H9 (cell line): ENCODE results near the gene CYP2U1. TPM values are rescaled to one million over a fixed set of nuclear protein-coding genes. Genes with fewer than 3 reads are reported as not detected.

ENCODE experiments used
- DNase-seq: peaks from one replicate; pipeline ENCODE4 v3.0.0-alpha.2; 2017
- H2AFZ ChIP-seq: one replicate; pipeline ENCODE4 v1.6.1; 2013; ENCODE audit warnings: mild to moderate bottlenecking, low read length, control low read depth, moderate library complexity
- H2AK5ac ChIP-seq: 2 replicates; pipeline ENCODE4 v1.6.1; 2013; ENCODE audit warnings: low read length, control low read depth, mixed read lengths; ENCODE audit not compliant: insufficient read length
- H2BK120ac ChIP-seq: one replicate; pipeline ENCODE4 v1.6.1; 2013; ENCODE audit warnings: low read depth, mild to moderate bottlenecking, low read length, control low read depth, inconsistent platforms; ENCODE audit not compliant: poor library complexity, severe bottlenecking
- H2BK12ac ChIP-seq: 2 replicates; pipeline ENCODE4 v1.6.1; 2013; ENCODE audit warnings: low read length, control low read depth, mixed read lengths, low read depth; ENCODE audit not compliant: insufficient read length
- H2BK15ac ChIP-seq: 2 replicates; pipeline ENCODE4 v1.6.1; 2013; ENCODE audit warnings: low read depth, low read length, control low read depth
- H2BK20ac ChIP-seq: one replicate; pipeline ENCODE4 v1.6.1; 2013; ENCODE audit warnings: low read depth, mild to moderate bottlenecking, low read length, control low read depth, inconsistent platforms; ENCODE audit not compliant: poor library complexity, severe bottlenecking
- H2BK5ac ChIP-seq: 2 replicates; pipeline ENCODE4 v1.6.1; 2013; ENCODE audit warnings: low read length, control low read depth, mixed read lengths; ENCODE audit not compliant: insufficient read length
- H3K14ac ChIP-seq: 2 replicates; pipeline ENCODE4 v1.6.1; 2013; ENCODE audit warnings: low read length, control low read depth; ENCODE audit not compliant: insufficient read depth
- H3K18ac ChIP-seq: 2 replicates; pipeline ENCODE4 v1.6.1; 2013; ENCODE audit warnings: low read depth, mild to moderate bottlenecking, mixed read lengths, low read length, control low read depth; ENCODE audit not compliant: insufficient read length
- H3K23ac ChIP-seq: 2 replicates; pipeline ENCODE4 v1.6.1; 2013; ENCODE audit warnings: low read length, control low read depth, mixed read lengths, low read depth; ENCODE audit not compliant: insufficient read length
- H3K23me2 ChIP-seq: 2 replicates; pipeline ENCODE4 v1.6.1; 2013; ENCODE audit warnings: low read depth, mild to moderate bottlenecking, mixed read lengths, low read length, control low read depth; ENCODE audit not compliant: insufficient read length, poor library complexity, severe bottlenecking
- H3K27ac ChIP-seq: 2 replicates; pipeline ENCODE4 v1.5.1; 2013; ENCODE audit warnings: low read length, control low read depth, mixed read lengths, low read depth; ENCODE audit not compliant: insufficient read length
- H3K27me3 ChIP-seq: 2 replicates; pipeline ENCODE4 v1.6.1; 2013; ENCODE audit warnings: low read length, control low read depth, inconsistent platforms; ENCODE audit not compliant: insufficient read depth
- H3K4ac ChIP-seq: 2 replicates; pipeline ENCODE4 v1.6.1; 2013; ENCODE audit warnings: low read depth, mild to moderate bottlenecking, control low read depth, inconsistent platforms, low read length, moderate library complexity
- H3K4me1 ChIP-seq: 2 replicates; pipeline ENCODE4 v1.6.1; 2013; ENCODE audit warnings: low read length, control low read depth, inconsistent platforms; ENCODE audit not compliant: insufficient read depth
- H3K4me2 ChIP-seq: 2 replicates; pipeline ENCODE4 v1.6.1; 2013; ENCODE audit warnings: low read length, control low read depth, mixed read lengths; ENCODE audit not compliant: insufficient read length, insufficient read depth
- H3K56ac ChIP-seq: 2 replicates; pipeline ENCODE4 v1.6.1; 2013; ENCODE audit warnings: low read depth, mild to moderate bottlenecking, mixed read lengths, low read length, control low read depth; ENCODE audit not compliant: insufficient read length
- H3K79me1 ChIP-seq: 2 replicates; pipeline ENCODE4 v1.6.1; 2013; ENCODE audit warnings: low read depth, mild to moderate bottlenecking, moderate library complexity, low read length, control low read depth, inconsistent platforms; ENCODE audit not compliant: insufficient read depth, poor library complexity, severe bottlenecking
- H3K79me2 ChIP-seq: 2 replicates; pipeline ENCODE4 v1.6.1; 2013; ENCODE audit warnings: low read length, control low read depth, inconsistent platforms; ENCODE audit not compliant: insufficient read depth
- H3K9ac ChIP-seq: 2 replicates; pipeline ENCODE4 v1.6.1; 2013; ENCODE audit warnings: low read length, control low read depth, mixed read lengths; ENCODE audit not compliant: insufficient read length; ENCODE audit errors: extremely low read depth
- H3K9me3 ChIP-seq: one replicate; pipeline ENCODE4 v1.6.1; 2013; ENCODE audit warnings: low read depth, low read length, inconsistent platforms; ENCODE audit not compliant: control insufficient read depth
- H3T11ph ChIP-seq: one replicate; pipeline ENCODE4 v1.6.1; 2013; ENCODE audit warnings: mild to moderate bottlenecking, low read length, control low read depth, inconsistent platforms
- H4K20me1 ChIP-seq: one replicate; pipeline ENCODE4 v1.6.1; 2013; ENCODE audit not compliant: control insufficient read depth, insufficient read length, insufficient read depth
- H4K5ac ChIP-seq: 2 replicates; pipeline ENCODE4 v1.6.1; 2013; ENCODE audit warnings: low read depth, mild to moderate bottlenecking, mixed read lengths, low read length, control low read depth; ENCODE audit not compliant: insufficient read length
- H4K8ac ChIP-seq: replicated peaks from 2 replicates; pipeline ENCODE4 v1.6.1; 2013; ENCODE audit warnings: low read length, control low read depth, mixed read lengths, low read depth; ENCODE audit not compliant: insufficient read length
- H4K91ac ChIP-seq: 2 replicates; pipeline ENCODE4 v1.6.1; 2013; ENCODE audit warnings: low read depth, mild to moderate bottlenecking, moderate library complexity, mixed read lengths, low read length, control low read depth; ENCODE audit not compliant: insufficient read length
- H3K27ac Mint-ChIP-seq, 3 experiments: 2 replicates in 2 of 3; 3 replicates in 1 of 3; pipeline ENCODE4 v1.8.0; 2020 to 2021; ENCODE audit warnings: mixed read lengths in 3 of 3, mild to moderate bottlenecking in 1 of 3, moderate library complexity in 1 of 3
- H3K27me3 Mint-ChIP-seq: 2 replicates; pipeline ENCODE4 v1.8.0; 2021; ENCODE audit warnings: low read depth, mild to moderate bottlenecking, moderate library complexity, mixed read lengths
- H3K36me3 Mint-ChIP-seq, 3 experiments: 2 replicates in 2 of 3; 3 replicates in 1 of 3; pipeline ENCODE4 v1.8.0; 2020 to 2021; ENCODE audit warnings: low read depth in 3 of 3, mixed read lengths in 3 of 3; ENCODE audit not compliant: insufficient read depth in 1 of 3
- H3K4me1 Mint-ChIP-seq, 2 experiments: 2 replicates each; pipeline ENCODE4 v1.8.0; 2020; ENCODE audit warnings: mixed read lengths in 2 of 2
- H3K4me3 Mint-ChIP-seq, 2 experiments: 2 replicates in 1 of 2; 3 replicates in 1 of 2; pipeline ENCODE4 v1.8.0; 2020 to 2021; ENCODE audit warnings: mild to moderate bottlenecking in 2 of 2, mixed read lengths in 2 of 2, moderate library complexity in 1 of 2
- H3K9me3 Mint-ChIP-seq, 2 experiments: 2 replicates in 1 of 2; 3 replicates in 1 of 2; pipeline ENCODE4 v1.8.0; 2020; ENCODE audit warnings: mild to moderate bottlenecking in 2 of 2, mixed read lengths in 2 of 2, moderate library complexity in 1 of 2
- WGBS: extraction: QIAGEN DNeasy Blood & Tissue Kit; methylation state at CpG from one replicate; pipeline ENCODE4 v1.1.7; 2013; ENCODE audit warnings: missing lambda C conversion rate, low lambda C conversion rate, mixed read lengths; ENCODE audit not compliant: insufficient read length; ENCODE audit errors: extremely low coverage; 5-methylcytosine and 5-hydroxymethylcytosine counted together
- total RNA-seq: library from RNA; stranded (reverse); gene quantifications from 2 replicates; pipeline ENCODE4 v1.2.1, GENCODE V29; 2021
- TF ChIP-seq, protein P1 (sequence below): fragments of 200-600 bp; sonication (generic); conservative IDR thresholded peaks from 3 replicates; pipeline ENCODE4 v1.8.0; 2021; ENCODE audit warnings: antibody characterized with exemption, mild to moderate bottlenecking

The CYP2U1 gene
- total RNA-seq, 1 experiment from 2014 or later = 9.6 TPM

DNA sequence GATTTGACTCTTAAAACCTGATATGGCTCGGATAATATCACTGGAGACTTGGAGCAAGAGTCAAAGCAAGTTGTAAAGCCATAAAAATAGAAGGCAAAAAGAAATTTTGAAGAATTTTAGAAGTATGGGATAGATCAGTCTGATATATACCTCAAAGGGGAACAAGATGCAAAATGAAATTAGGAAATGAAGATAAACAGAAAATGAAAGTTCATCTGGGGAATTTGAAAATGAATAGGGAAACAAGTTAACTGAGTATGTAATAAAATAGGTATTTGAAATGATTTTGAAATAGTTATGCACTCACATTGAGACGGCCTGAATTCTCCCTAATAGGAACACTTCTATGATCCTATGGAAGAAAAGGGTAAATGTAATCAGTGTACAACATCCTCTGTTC lies 5.7 kb downstream of the CYP2U1 start:
- Histone ChIP-seq H2BK20ac (no peak overlapping the region), H3K27me3 (peaks cover 6% of the 10 kb centered on the region; the same call in 1 of the 2 replicates), H2BK120ac (no peak overlapping the region), H4K20me1 (peaks cover 3% of the 10 kb centered on the region), H2BK12ac (no peak overlapping the region), H3K23ac (no peak overlapping the region), H3K79me2 (no peaks in the 10 kb centered on the region), H3K27ac (no peak overlapping the region), H4K8ac (no peak overlapping the region), H2AK5ac (no peak overlapping the region), H3K4me2 (no peak overlapping the region), H3K4me1 (no peaks in the 10 kb centered on the region; the same call in 1 of the 2 replicates), H3K18ac (no peak overlapping the region), H4K5ac (no peak overlapping the region), H3K56ac (no peak overlapping the region), H3K79me1 (no peaks in the 10 kb centered on the region), H4K91ac (no peak overlapping the region), H3K9ac (no peak overlapping the region), H3K9me3 (no peaks in the 10 kb centered on the region), H2BK15ac (no peak overlapping the region), H3K14ac (no peak overlapping the region), H2BK5ac (no peak overlapping the region), H3K4ac (no peak overlapping the region), H3T11ph (no peak overlapping the region), H3K23me2 (peaks cover 3% of the 10 kb centered on the region), H2AFZ (no peak overlapping the region)
- DNase-seq = no peak
- Mint-ChIP-seq H3K36me3 (peaks cover 6 to 28% (median 7%) of the 10 kb centered on the region in 3 experiments), H3K9me3 (no peaks in the 10 kb centered on the region), H3K27ac (no peak overlapping the region), H3K4me3 (no peak overlapping the region), H3K4me1 (peaks cover 12% of the 10 kb centered on the region in 2 experiments), H3K27me3 (peaks cover 11% of the 10 kb centered on the region)
- no CpG with 5 or more reads among the region's 2 CpGs for WGBS
- TF ChIP-seq, protein P1, sequence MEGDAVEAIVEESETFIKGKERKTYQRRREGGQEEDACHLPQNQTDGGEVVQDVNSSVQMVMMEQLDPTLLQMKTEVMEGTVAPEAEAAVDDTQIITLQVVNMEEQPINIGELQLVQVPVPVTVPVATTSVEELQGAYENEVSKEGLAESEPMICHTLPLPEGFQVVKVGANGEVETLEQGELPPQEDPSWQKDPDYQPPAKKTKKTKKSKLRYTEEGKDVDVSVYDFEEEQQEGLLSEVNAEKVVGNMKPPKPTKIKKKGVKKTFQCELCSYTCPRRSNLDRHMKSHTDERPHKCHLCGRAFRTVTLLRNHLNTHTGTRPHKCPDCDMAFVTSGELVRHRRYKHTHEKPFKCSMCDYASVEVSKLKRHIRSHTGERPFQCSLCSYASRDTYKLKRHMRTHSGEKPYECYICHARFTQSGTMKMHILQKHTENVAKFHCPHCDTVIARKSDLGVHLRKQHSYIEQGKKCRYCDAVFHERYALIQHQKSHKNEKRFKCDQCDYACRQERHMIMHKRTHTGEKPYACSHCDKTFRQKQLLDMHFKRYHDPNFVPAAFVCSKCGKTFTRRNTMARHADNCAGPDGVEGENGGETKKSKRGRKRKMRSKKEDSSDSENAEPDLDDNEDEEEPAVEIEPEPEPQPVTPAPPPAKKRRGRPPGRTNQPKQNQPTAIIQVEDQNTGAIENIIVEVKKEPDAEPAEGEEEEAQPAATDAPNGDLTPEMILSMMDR = no peak
